GM12892 (cell line): ENCODE results near the gene WDR75.

ENCODE experiments used
- POLR2A ChIP-seq: IDR thresholded peaks from 2 replicates; pipeline ENCODE4 v1.6.1; 2011; ENCODE audit warnings: low read depth, low read length, control low read depth
- TAF1 ChIP-seq: IDR thresholded peaks from 2 replicates; pipeline ENCODE4 v1.6.1; 2011; ENCODE audit warnings: low read depth, mild to moderate bottlenecking, control low read depth, low read length, borderline replicate concordance

- TF ChIP-seq POLR2A (no peak), TAF1 (no peak)
Measured at GRCh38 chr2:189408294-189408693, 33.0 kb upstream of the WDR75 start.
